AG10803 (cell line): ENCODE measurements around the gene BDH1.

Experiments used
- DNase-seq: peaks from one replicate; pipeline ENCODE4 v3.0.0; 2010; ENCODE audit warnings: low read depth
- H3K4me3 ChIP-seq: 2 replicates; pipeline ENCODE4 v1.5.1; 2011; ENCODE audit warnings: mild to moderate bottlenecking, low read length, control low read depth
- TF ChIP-seq, protein P1 (sequence below): conservative IDR thresholded peaks from 2 replicates; pipeline ENCODE4 v1.5.1; 2011; ENCODE audit warnings: mild to moderate bottlenecking, low read length, control low read depth, inconsistent platforms

The BDH1 gene

DNA sequence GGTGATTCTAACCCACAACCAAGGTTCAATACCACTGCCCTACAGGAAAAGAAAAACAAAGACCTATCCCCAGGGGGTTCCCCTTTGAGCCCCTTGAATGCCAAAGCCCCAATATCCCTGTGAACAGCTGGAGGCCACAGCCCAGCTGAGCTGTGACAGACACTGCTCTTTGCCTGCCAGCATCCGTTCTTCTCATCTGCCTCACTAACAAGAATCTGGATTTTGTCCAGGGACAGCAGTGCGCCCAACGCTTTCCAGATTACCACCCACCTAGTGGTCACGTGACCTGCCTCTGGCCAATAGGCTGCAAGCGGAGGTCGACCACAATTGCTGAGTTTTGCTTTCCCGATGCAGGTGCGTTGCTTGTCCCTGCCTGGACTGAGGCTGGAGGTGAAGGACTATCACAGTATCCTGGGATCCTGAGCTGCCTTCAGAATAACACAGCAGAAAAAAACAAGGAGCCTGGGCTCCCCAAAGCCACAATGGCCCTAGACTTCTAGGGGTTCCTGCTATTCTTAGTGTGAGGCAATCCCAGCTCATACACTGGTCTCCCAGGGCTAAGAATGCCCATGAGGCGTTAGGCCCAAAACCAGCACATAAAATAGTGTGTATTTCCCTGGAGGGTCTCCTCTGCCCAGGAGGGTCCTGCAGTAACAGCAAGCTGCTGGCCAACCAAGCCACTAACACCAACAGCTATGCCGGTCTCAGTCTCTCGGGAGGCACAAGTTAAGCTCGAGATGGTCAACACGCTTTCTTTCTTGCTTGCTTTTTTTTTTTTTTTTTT lies 13.8 kb downstream of the BDH1 start:
- TF ChIP-seq, protein P1, sequence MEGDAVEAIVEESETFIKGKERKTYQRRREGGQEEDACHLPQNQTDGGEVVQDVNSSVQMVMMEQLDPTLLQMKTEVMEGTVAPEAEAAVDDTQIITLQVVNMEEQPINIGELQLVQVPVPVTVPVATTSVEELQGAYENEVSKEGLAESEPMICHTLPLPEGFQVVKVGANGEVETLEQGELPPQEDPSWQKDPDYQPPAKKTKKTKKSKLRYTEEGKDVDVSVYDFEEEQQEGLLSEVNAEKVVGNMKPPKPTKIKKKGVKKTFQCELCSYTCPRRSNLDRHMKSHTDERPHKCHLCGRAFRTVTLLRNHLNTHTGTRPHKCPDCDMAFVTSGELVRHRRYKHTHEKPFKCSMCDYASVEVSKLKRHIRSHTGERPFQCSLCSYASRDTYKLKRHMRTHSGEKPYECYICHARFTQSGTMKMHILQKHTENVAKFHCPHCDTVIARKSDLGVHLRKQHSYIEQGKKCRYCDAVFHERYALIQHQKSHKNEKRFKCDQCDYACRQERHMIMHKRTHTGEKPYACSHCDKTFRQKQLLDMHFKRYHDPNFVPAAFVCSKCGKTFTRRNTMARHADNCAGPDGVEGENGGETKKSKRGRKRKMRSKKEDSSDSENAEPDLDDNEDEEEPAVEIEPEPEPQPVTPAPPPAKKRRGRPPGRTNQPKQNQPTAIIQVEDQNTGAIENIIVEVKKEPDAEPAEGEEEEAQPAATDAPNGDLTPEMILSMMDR, result no peak
- no peak overlapping the region for H3K4me3 ChIP-seq
- peak; percentile 72 for DNase-seq

DNA sequence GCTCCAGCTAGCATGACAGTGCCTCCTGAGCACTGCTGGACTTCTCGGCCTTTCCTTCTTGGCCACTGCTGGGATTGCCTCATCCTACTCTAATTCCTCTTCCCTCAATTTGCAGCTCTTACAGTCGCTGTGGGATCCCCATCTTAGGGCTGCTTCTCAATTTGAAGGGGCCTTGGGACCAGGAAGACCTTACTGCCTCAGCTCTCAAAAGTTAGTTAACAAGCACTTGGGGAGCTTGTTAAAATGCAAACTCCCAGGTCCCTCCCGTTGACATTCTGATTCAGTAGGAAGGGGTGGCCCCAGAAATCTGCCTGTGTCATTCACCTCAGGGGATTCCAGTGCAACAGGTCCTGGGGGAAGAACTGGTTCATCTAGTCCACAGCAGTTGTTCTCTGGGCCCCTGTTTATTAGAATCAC lies 14.8 kb downstream of the BDH1 start:
- DNase-seq, result no peak
- no peak overlapping the region for H3K4me3 ChIP-seq
- TF ChIP-seq, protein P1, result no peak

DNA sequence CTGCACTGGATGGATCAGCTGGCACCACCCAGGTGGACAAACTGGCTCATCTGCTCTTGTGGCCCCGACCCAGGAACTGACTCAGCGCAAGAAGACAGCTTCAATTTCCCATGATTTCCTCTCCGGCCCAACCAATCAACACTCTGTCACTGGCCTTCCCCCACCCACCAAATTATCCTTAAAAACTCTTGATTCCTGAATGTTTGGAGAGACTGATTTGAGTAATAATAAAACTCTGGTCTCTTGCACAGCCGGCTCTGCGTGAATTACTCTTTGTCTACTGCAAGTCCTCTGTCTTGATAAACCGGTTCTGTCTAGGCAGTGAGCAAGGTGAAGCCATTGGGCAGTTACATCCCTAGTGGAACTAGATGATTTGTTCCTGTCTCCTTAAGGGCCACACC lies 16.1 kb downstream of the BDH1 start:
- TF ChIP-seq, protein P1, result no peak

DNA sequence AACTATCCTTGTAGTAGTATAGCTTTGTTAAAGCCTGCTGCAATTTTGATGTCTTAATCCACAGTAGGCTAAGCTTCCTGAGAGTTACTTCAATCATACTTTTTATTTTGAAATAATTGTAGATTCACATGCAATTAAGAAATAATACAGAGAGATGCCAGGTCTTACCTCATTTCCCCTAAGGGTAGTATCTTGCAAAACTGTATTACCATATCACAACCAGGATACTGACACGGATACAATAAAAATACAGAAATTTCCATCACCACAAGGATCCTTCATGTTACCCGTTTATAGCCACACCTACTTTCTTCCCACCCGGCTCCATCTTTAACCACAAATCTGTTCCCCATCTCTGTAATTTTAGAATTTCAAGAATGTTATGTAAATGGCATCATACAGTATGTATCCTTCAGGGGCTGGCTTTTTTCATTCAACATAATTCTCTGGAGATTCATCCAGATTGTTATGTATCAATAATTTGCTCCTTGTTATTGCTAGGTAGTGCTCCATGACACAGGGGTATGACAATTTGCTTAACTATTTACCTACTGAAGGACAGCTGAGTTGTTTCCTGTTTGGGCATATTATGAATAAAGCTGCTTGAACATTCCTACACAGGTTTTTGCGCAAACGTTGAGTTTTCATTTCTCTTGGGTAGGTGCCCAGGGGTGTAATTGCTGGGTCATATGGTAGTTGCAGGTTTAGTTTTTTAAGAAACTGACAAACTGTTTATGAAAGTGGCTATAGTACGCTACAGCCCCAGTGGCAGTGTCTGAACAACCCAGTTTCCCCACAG lies 21.6 kb downstream of the BDH1 start:
- TF ChIP-seq, protein P1, result no peak
- no peak overlapping the region for H3K4me3 ChIP-seq
- peak; percentile 66 for DNase-seq

More for the DNA sequence above, 16.1 kb downstream of the BDH1 start:
- no peak for DNase-seq
- H3K4me3 ChIP-seq, result no peak overlapping the region

DNA sequence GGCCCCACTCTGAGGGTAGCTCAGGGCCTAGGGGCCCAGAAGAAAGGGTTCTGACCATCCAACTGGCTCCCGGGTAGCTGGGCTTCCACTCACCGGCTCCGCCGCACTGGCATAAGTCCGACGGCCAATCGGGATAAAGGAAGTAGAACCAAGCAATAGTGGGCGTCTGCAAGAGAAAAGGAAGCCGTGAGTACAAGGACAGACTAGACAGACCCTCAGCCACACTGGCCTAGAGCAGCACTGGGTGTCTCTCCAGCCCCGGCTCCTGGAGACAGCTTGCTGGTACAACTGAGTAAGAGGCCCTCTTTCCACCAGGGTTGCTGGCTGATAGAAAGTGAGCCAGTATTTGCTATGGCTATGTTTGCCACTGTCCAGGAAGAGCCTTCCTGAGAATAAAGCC lies 22.4 kb downstream of the BDH1 start:
- TF ChIP-seq, protein P1, result no peak
- no peak overlapping the region for H3K4me3 ChIP-seq
- DNase-seq, result no peak

DNA sequence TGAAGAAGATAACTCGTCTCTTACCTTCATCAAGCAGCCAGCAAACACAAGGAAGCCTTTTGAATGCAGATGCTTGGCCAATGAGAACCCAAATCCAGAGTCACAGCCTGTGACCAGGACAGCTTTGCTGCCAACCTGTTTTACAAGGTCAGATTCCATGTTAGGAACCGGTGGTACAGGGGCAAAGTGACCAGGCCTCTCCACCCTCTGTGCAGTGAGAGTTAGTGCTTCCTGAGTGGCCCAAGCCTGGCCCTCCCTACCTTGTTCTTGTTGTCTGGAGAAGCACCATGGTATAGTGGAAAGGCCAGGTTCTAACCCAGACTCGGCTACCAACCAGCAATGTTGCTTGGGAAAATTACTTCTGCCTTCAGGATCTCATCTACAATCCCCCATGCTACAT lies 23.4 kb downstream of the BDH1 start:
- no peak for DNase-seq
- H3K4me3 ChIP-seq, result no peak overlapping the region
- TF ChIP-seq, protein P1, result no peak

DNA sequence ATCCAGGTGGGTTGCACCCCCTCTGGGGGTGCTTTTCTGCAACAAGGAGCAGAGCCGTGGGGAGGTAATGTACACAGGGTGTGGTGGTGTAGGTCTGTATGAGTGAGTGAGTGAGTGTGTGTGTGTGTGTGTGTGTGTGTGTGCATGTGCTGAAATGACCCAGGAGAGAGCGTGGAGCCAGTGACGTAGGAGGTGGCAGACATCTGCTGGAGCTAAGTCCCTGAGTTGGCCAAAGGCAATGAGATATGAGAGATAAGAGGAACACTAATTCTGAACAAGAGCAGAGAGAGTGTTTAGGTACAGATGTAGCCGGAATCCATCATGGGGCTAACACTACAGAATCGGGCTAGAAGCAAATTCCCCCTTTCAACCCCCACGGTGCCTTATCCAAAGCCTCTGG lies 27.6 kb downstream of the BDH1 start:
- H3K4me3 ChIP-seq, result no peak overlapping the region
- no peak for DNase-seq
- TF ChIP-seq, protein P1, result no peak
